A549 (cell line): ENCODE results near the gene GMDS. TPM values are rescaled to one million over a fixed set of nuclear protein-coding genes. Genes with fewer than 3 reads are reported as not detected.

ENCODE experiments used
- ATAC-seq, 2 experiments: fragments of 200-7000 bp in 1 of 2; fragments of >200 bp in 1 of 2; cut with Nextera tagmentation in 1 of 2; cut with Tn5 transposase in 1 of 2; 3 replicates each; pipeline versions ENCODE4 v1.8.0 to v1.9.1; 2018 to 2020; ENCODE audit warnings: mild to moderate bottlenecking in 1 of 2, moderate library complexity in 1 of 2
- CTCF ChIA-PET: fragments of 300-600 bp; sonication (Branson Sonifier 250); formaldehyde crosslinking; extraction: SDS; loops from one replicate; lab custom pipeline; 2021; ENCODE audit warnings: antibody characterized with exemption, inconsistent platforms; lab: Yijun Ruan, JAX
- POLR2A ChIA-PET: fragments of 350-600 bp; formaldehyde crosslinking; extraction: SDS; loops from one replicate; lab custom pipeline; 2021; ENCODE audit warnings: antibody characterized with exemption, inconsistent platforms; lab: Yijun Ruan, JAX
- DNase-seq, 2 experiments: peaks; one replicate each; pipeline versions ENCODE4 v3.0.0 to v3.0.0-alpha.2; 2011 to 2016; ENCODE audit warnings: low read depth in 1 of 2, low spot score in 1 of 2
- FAIRE-seq: peaks from 2 replicates; lab custom pipeline; 2011; peaks lifted over from hg19 to GRCh38; lab: Jason Lieb, UNC
- H3K27ac ChIP-seq, 2 experiments: fragments of >200 bp; sonication (Bioruptor Twin); formaldehyde crosslinking; 3 replicates each; pipeline ENCODE4 v1.5.1; 2016 to 2017
- H3K4me1 ChIP-seq: fragments of >200 bp; sonication (Bioruptor Twin); formaldehyde crosslinking; 3 replicates; pipeline ENCODE4 v1.6.1; 2016
- H3K4me2 ChIP-seq: fragments of >200 bp; sonication (Bioruptor Twin); formaldehyde crosslinking; 3 replicates; pipeline ENCODE4 v1.6.1; 2016
- H3K4me3 ChIP-seq: fragments of >200 bp; sonication (Bioruptor Twin); formaldehyde crosslinking; 3 replicates; pipeline ENCODE4 v1.5.1; 2016
- H3K9me3 ChIP-seq: fragments of >200 bp; sonication (Bioruptor Twin); formaldehyde crosslinking; 3 replicates; pipeline ENCODE4 v1.6.1; 2016
- CBX2 ChIP-seq: fragments of 200-600 bp; sonication (generic); IDR thresholded peaks from 2 replicates; pipeline ENCODE4 v1.6.1; 2016; ENCODE audit warnings: low read depth, mild to moderate bottlenecking, borderline replicate concordance
- FOSL2 ChIP-seq, 2 experiments: fragments of 450-650 bp in 1 of 2; fragments of >200 bp in 1 of 2; sonication (Bioruptor Twin) in 1 of 2; formaldehyde crosslinking; IDR thresholded peaks; 2 replicates each; pipeline versions ENCODE4 v1.5.0 to v1.6.1; 2016 to 2020; ENCODE audit warnings: mild to moderate bottlenecking in 1 of 2, moderate library complexity in 1 of 2
- HDAC2 ChIP-seq: fragments of 200-600 bp; sonication (generic); IDR thresholded peaks from 2 replicates; pipeline ENCODE4 v1.6.1; 2016
- HEYL ChIP-seq: fragments of 250-450 bp; sonication (Bioruptor Pico); IDR thresholded peaks from 2 replicates; pipeline ENCODE4 v1.8.0; 2021; ENCODE audit warnings: mild to moderate bottlenecking, moderate library complexity
- HOXA7 ChIP-seq: fragments of 250-450 bp; sonication (Bioruptor Pico); IDR thresholded peaks from 2 replicates; pipeline ENCODE4 v1.5.0; 2020; ENCODE audit warnings: mild to moderate bottlenecking, moderate library complexity
- HOXB5 ChIP-seq: fragments of 250-450 bp; sonication (Bioruptor Pico); IDR thresholded peaks from 2 replicates; pipeline ENCODE4 v1.5.0; 2020; ENCODE audit warnings: mild to moderate bottlenecking, moderate library complexity
- JUNB ChIP-seq: fragments of >200 bp; sonication (Bioruptor Twin); formaldehyde crosslinking; IDR thresholded peaks from 2 replicates; pipeline ENCODE4 v1.6.1; 2016
- POLR2AphosphoS2 ChIP-seq: conservative IDR thresholded peaks from 2 replicates; pipeline ENCODE4 v1.6.1; 2012; ENCODE audit warnings: low read length, improper control_type of control experiment, inconsistent platforms
- RARB ChIP-seq: fragments of 250-450 bp; sonication (Bioruptor Pico); IDR thresholded peaks from 2 replicates; pipeline ENCODE4 v1.8.0; 2021; ENCODE audit warnings: mild to moderate bottlenecking, moderate library complexity
- RFX5 ChIP-seq: fragments of 450-650 bp; IDR thresholded peaks from 2 replicates; pipeline ENCODE4 v1.7.1; 2014; ENCODE audit warnings: antibody characterized with exemption, mild to moderate bottlenecking, moderate library complexity
- RNF2 ChIP-seq: fragments of 200-600 bp; sonication (generic); IDR thresholded peaks from 2 replicates; pipeline ENCODE4 v1.6.1; 2016; ENCODE audit warnings: low read depth, mild to moderate bottlenecking, antibody characterized with exemption, moderate library complexity, borderline replicate concordance
- TFCP2L1 ChIP-seq: fragments of 250-450 bp; sonication (Bioruptor Pico); IDR thresholded peaks from 2 replicates; pipeline ENCODE4 v1.5.0; 2021; ENCODE audit warnings: mild to moderate bottlenecking
- ZSCAN20 ChIP-seq: fragments of 250-450 bp; sonication (Bioruptor Pico); IDR thresholded peaks from 2 replicates; pipeline ENCODE4 v1.8.0; 2022; ENCODE audit warnings: mild to moderate bottlenecking, moderate library complexity
- WGBS: methylation state at CpG from one replicate; pipeline ENCODE4 v1.1.6; 2017; ENCODE audit errors: missing lambda C conversion rate; 5-methylcytosine and 5-hydroxymethylcytosine counted together
- polyA plus RNA-seq, 4 experiments: library from polyadenylated mRNA; depleted of rRNA in 3 of 4; stranded (reverse); fragments of >200 nt; fragmentation: RNase III in 1 of 4; extraction: RNeasy Plus Mini Kit Qiagen cat#74134 plus additional on column Dnase treatment in 1 of 4; gene quantifications; 2 replicates in 3 of 4; 3 replicates in 1 of 4; pipeline ENCODE4 v1.2.3, GENCODE V29; 2011 to 2017
- TF ChIP-seq, protein P1 (sequence below): fragments of 450-650 bp; IDR thresholded peaks from 2 replicates; pipeline ENCODE4 v1.6.1; 2014; ENCODE audit warnings: antibody characterized with exemption
- TF ChIP-seq, protein P2 (sequence below): fragments of 250-450 bp; sonication (Bioruptor Pico); IDR thresholded peaks from 2 replicates; pipeline ENCODE4 v1.5.0; 2020; ENCODE audit warnings: low read depth, mild to moderate bottlenecking, moderate library complexity
- TF ChIP-seq, protein P3 (sequence below): fragments of 150-350 bp; IDR thresholded peaks from 2 replicates; pipeline ENCODE4 v1.6.1; 2014; ENCODE audit warnings: low read depth, mild to moderate bottlenecking, low read length
- TF ChIP-seq, protein P4 (sequence below): fragments of >200 bp; sonication (Bioruptor Twin); formaldehyde crosslinking; IDR thresholded peaks from 3 replicates; pipeline ENCODE4 v1.6.1; 2016

The GMDS gene
- polyA plus RNA-seq, 2 of the 4 experiments (the other 2 are of a cell fraction) = 9.9 to 12.4 TPM

DNA sequence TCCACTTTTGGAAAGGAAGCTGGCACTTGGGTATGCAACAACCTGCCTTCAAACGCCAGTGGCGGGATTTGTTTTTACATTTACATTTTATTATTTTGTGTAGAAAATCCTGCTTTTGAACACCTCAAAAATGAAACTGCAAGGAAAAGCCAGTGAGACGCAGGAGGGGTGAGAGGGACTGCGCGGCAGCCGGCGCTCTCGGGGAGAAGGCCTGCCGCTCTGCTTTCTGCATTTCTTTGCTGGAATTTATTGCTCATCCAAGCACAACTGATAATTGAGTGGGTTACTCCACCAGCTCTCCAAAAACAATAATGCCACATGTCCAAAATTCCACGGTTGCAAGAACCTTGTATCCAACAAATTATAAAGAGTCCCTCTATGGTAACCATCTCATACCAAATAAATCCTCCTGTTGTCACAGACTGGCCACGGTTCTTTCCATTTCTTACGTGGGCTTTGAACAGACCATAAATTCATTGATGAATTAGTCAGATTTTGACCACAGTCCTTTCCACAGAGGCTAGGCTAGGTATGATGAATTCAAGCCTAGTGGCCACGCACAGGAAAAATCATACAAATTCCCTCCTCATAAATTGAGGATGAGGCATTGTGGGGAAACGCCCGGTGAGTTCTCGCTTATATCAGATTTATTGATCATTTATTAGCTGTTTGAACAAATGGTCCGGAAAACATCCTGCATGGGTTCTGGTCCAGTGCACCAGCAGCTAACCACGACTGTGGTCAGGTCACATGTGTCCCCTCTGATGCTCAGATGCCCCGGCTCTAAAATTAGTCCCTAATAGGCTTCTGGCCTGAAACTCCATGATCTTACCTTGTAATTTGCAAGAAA, 667.3 kb downstream of the GMDS start (continued):
- TF ChIP-seq FOSL2 (IDR thresholded peaks at IDR 0.05) = no peak
- TF ChIP-seq FOSL2 (CRISPR knock-in tag; IDR thresholded peaks at IDR 0.05) = no peak

DNA sequence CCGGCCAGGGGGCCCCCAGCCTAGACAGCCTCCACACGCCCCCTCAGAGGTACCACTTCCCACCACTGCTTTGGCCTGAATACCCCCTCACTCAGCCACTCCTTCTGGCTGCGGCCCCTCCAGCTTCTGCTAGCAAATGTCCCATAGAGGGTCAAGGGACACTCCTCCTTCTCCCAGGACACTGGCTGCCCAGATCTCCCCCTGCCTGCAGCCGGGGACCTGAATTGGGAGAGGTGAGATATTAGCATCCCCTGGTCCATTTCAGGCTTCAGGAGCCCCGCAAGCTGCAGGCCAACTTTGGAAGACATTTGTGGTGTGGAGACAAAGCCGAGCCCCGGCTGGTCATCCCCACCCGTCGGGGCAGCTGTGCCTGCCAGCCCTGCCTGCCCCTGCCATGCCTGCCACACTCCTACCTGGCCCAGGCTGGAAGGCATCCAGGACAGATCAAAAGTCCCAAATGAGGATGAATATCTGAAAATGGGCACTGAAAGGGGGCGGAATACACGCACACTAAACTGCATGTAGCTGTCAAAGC, 668.2 kb downstream of the GMDS start:
- Histone ChIP-seq H3K4me3 (no peak overlapping the region), H3K27ac (no peak overlapping the region), H3K4me1 (no peaks in the 10 kb centered on the region), H3K4me2 (no peak overlapping the region), H3K9me3 (no peaks in the 10 kb centered on the region)
- CTCF ChIA-PET = no interaction called here
- POLR2A ChIA-PET = no interaction called here
- ATAC-seq (no peak), FAIRE-seq (no peak), DNase-seq (no peak)
- 56% methylated on average over 5 of the region's 11 CpGs for WGBS
- TF ChIP-seq, protein P1, sequence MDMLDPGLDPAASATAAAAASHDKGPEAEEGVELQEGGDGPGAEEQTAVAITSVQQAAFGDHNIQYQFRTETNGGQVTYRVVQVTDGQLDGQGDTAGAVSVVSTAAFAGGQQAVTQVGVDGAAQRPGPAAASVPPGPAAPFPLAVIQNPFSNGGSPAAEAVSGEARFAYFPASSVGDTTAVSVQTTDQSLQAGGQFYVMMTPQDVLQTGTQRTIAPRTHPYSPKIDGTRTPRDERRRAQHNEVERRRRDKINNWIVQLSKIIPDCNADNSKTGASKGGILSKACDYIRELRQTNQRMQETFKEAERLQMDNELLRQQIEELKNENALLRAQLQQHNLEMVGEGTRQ = no peak
- TF ChIP-seq HDAC2 = no peak

DNA sequence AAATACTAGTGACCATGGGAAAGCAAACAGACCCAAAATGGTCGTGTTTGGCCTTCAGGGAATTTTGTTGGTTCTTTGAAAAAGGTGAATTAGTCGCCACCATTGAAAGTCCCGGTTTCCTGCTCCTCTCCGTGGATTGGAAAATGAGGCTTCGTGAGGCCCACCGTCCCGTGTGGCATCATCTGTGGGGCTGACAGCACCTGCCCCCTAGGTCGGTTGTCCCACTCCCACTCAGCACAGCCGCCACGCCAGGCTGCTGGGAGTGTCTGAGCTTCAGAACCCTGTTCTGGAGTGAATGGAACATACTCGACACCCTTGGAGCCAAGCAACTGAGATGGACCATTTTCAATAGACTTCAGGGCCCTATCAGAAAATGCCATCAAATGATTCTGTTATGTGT, 668.7 kb downstream of the GMDS start:
- WGBS = 69% methylated on average over 9 of the region's 11 CpGs
- TF ChIP-seq RNF2 (no peak), HDAC2 (no peak)
- POLR2A ChIA-PET = no interaction called here

DNA sequence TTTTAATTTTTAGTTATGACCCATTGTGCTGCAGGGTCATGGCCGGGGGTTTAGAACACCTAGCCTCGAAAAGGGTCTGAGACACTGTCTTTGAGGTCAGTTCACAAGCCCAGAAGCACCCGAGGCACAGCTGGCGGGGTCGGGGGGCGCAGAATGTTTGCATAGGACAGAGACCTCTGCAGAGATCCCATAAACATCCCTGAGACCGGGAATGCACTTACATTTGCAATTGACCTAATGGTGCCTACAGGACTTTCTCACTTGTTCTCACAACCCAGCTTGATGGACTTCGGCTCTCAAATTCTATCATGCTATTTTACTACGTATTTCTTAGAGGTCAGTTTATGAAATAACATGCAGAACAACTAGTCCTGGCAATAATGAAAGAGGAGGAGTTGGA, 669.2 kb downstream of the GMDS start:
- H3K9me3 ChIP-seq = no peaks in the 10 kb centered on the region
- H3K4me1 ChIP-seq = no peaks in the 10 kb centered on the region
- TF ChIP-seq, protein P2, sequence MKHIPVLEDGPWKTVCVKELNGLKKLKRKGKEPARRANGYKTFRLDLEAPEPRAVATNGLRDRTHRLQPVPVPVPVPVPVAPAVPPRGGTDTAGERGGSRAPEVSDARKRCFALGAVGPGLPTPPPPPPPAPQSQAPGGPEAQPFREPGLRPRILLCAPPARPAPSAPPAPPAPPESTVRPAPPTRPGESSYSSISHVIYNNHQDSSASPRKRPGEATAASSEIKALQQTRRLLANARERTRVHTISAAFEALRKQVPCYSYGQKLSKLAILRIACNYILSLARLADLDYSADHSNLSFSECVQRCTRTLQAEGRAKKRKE (CRISPR knock-in tag) = no peak
- no peak for TF ChIP-seq TFCP2L1 (CRISPR knock-in tag)
- 65% methylated on average over 9 of the region's 9 CpGs for WGBS
- ATAC-seq (no peak), FAIRE-seq (no peak), DNase-seq (no peak)
- no peak overlapping the region for H3K27ac ChIP-seq
- H3K4me2 ChIP-seq = no peak overlapping the region
- ChIA-PET POLR2A (no interaction called here), CTCF (no interaction called here)
- no peak overlapping the region for H3K4me3 ChIP-seq

More for the DNA sequence above, 668.7 kb downstream of the GMDS start:
- Histone ChIP-seq H3K9me3 (no peaks in the 10 kb centered on the region), H3K4me1 (no peaks in the 10 kb centered on the region), H3K4me2 (no peak overlapping the region), H3K27ac (no peak overlapping the region), H3K4me3 (no peak overlapping the region)
- CTCF ChIA-PET = no interaction called here
- FAIRE-seq = no peak
- DNase-seq = no peak
- no peak for ATAC-seq

DNA sequence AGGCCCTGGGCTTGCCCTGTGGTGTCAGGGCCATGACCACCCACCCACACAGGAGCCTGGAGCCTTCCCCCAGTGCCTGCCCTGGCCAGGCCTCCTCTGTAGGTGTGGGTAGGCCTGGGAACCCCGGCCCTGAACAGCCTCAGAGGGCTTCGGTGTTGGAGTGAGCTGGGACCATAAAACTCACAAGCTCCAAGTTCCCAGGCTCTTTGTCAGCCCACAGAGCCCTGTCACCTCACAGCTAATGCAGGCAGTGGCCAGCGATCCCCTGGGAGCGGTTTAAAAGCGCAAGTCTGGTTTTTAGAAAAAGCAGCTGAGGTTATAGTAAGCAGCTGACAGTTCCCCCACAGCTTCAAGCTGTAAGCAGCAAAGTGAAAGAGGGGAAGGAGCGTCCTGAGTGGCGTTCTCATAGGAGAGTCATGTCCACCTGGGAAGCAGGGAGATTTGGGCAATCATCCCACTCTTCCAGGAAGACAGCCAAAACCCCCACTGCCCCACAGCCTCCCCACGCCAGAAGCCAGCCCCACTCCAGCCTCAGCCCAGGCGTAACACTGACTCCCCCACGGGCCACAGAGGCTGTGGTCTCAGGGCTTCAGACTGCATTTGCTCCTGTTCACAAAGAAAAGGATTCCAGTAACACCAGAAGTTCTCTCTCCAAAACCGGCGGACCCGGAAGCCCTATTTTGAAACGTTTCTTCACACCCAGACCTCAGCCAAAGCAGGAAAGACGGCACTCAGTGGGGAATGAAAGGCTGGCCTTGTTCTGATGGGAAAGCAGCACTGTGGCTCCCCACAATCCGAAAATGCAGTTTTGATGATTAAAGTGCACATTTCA, 670.0 kb downstream of the GMDS start:
- TF ChIP-seq ZSCAN20 (CRISPR knock-in tag) (no peak), JUNB (no peak), HEYL (no peak), RARB (CRISPR knock-in tag) (no peak), HOXB5 (CRISPR knock-in tag) (no peak), RFX5 (no peak), POLR2AphosphoS2 (no peak), HOXA7 (CRISPR knock-in tag) (no peak), CBX2 (no peak)
- TF ChIP-seq, protein P2 (CRISPR knock-in tag) = no peak
- TF ChIP-seq, protein P3, sequence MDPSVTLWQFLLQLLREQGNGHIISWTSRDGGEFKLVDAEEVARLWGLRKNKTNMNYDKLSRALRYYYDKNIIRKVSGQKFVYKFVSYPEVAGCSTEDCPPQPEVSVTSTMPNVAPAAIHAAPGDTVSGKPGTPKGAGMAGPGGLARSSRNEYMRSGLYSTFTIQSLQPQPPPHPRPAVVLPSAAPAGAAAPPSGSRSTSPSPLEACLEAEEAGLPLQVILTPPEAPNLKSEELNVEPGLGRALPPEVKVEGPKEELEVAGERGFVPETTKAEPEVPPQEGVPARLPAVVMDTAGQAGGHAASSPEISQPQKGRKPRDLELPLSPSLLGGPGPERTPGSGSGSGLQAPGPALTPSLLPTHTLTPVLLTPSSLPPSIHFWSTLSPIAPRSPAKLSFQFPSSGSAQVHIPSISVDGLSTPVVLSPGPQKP = no peak
- TF ChIP-seq, protein P4, sequence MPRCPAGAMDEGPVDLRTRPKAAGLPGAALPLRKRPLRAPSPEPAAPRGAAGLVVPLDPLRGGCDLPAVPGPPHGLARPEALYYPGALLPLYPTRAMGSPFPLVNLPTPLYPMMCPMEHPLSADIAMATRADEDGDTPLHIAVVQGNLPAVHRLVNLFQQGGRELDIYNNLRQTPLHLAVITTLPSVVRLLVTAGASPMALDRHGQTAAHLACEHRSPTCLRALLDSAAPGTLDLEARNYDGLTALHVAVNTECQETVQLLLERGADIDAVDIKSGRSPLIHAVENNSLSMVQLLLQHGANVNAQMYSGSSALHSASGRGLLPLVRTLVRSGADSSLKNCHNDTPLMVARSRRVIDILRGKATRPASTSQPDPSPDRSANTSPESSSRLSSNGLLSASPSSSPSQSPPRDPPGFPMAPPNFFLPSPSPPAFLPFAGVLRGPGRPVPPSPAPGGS = no peak
- Histone ChIP-seq H3K4me3 (no peak overlapping the region), H3K4me2 (no peak overlapping the region), H3K4me1 (no peaks in the 10 kb centered on the region), H3K9me3 (peaks cover 6% of the 10 kb centered on the region; the same call in 1 of the 3 replicates), H3K27ac (no peak overlapping the region)
- ChIA-PET CTCF (interaction anchor here (1.6 kb wide), 1 partner anchor 31 kb away, joined by 3 read pairs; no protein-coding TSS in a partner anchor), POLR2A (no interaction called here)
- no peak for ATAC-seq
- DNase-seq = no peak
- WGBS = 82% methylated on average over 10 of the region's 16 CpGs
- no peak for FAIRE-seq
